Activated CD4-positive, alpha-beta T cell treated with anti-CD3 and anti-CD28 coated beads, Interleukin-2, amount 50 U/mL, for 16 hours (primary cell): ENCODE measurements around the gene SLA2.

Experiments used
- DNase-seq: peaks from one replicate; pipeline ENCODE4 v3.0.0-alpha.2; 2020

Gene SLA2

DNA sequence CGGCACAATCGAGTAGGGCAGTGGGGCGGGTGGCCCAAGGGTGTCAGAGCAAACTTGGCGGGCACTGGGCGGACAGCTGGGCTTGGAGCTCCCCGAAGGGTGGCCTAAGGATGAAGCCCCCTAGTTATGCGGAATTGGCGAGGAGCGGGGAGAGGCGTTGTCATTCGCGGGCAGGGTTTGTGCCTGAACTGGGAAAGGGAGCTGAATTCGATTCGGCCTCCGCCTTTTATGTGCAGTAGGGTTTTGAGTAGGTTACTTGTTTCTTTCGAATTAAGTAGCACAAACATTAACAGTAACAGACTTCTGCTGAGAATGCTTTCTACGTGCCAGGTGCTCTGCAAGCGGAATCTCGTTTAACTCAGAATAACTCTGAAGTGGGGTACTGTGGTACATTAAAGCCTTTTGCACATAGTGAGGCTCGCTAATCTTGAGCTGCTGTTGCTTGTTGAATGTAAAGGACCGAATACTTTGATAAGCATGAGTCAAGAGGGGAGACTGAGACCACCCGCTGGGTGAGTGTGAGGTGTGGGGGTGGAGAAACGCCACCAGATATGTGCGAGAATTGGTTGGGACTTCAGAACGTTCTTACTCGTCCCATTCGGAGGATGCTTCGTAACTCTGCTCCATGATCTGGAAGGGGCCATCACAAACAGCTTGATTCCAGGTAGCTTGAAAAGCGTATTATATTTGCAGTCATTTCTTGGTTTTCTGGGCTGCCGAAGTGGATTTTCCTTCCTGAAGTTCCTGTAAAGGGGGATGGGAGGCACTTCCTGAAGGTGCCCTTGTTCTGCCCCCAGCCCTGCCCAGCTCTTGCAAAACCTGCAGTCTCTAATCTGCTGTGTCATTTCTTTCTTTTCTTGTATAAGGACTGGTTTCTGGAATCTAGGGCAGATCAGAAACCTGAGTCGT lies 39.6 kb downstream of the SLA2 start:
- DNase-seq: peak; percentile 50

DNA sequence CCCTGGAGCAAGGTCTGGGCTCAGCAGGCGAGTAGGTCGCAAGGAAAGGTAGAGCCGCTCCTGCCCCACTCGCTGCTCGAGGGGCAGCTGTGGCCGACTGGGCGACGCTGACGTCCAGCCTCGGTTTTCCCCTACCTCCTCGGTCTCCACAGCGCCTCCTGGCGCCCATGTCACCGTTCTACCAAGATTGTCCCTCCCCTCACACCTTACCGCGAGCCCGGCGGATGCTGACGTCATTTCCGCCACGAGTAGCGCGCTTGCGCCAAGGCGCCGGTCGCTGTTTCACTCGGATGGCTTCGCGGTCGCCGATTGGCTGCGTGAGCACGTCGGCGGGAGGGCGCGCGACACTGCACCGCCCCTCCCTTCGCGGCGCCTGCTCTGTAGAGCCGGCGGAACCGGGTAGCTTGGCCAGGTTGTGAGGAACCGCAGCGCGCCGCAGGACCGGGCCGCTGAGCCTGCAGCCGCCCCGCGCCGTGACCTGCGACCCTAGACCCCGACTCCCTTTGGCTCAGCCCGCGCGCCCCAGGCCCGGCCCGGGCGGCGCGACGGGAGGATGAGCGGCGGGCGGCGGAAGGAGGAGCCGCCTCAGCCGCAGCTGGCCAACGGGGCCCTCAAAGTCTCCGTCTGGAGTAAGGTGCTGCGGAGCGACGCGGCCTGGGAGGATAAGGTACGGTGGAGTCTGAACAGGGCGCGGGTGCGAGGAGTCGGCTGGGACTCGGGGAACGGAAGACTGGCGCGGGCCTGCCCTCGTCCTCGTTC lies 40.4 kb downstream of the SLA2 start, which contains the start of gene RAB5IF:
Gene RAB5IF (plus strand): TSS at position 381 of the 759 bp plus-strand sequence. CDS start 173 bp downstream, at position 554.
- DNase-seq: peak; percentile 100

DNA sequence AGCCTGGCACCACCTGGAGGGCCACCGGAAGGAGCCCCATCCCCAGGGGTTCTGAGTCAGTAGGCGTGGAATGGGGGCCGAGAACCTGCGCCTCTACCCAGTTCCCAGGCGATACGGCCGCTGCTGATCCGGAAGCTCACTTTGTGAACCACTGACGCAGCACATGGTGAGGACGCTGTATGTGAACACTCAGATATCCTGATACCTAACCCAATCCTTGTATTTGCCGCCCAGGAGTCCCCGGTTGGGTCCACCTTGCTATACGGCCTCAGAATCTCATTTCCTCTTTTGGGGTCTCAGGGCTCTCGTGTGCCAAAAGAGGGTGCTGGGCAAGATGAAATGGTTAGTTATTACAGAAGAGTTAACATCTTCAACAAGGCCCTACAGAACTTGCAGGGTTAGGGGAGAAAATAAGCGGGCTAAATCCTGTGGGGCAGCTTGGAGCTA lies 41.0 kb downstream of the SLA2 start:
- DNase-seq: peak; percentile 66

DNA sequence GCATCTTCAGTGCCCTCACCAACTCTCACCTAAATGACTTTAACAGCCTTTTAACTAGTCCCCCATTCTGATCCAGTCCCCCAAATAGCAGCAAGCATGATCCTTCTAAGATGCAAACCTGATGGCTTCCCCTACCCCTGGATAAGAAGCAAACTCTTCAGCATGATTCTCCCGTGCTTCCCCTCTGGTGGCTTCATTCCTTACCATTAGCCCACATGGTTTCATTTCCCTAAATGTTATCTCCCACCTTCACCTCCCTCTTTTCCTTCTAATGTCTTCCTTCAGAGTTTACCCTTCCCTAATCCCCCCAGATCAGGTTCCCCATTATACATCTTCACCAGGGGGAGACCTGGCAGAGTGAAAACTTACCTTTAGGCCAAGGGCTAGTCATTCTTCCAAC lies 44.5 kb downstream of the SLA2 start:
- DNase-seq: no peak

DNA sequence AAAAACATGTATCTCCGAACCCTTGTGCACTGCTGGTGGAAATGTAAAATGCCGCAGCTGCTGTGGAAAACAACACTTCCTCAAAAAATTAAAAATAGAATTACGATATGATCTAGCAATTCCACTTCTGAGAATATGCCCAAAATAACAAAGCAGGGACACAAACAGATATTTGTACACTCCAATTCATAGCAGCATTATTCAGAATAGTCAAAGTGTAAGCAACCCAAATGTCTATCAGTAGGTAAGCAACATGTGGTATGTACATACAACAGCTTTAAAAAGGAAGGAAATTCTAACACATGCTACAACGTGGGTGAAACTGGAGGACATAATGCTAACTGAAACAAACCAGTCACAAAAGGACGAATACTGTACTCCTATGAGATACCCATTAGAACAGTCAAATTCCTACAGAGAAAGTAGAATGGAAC lies 46.1 kb downstream of the SLA2 start:
- no peak for DNase-seq

DNA sequence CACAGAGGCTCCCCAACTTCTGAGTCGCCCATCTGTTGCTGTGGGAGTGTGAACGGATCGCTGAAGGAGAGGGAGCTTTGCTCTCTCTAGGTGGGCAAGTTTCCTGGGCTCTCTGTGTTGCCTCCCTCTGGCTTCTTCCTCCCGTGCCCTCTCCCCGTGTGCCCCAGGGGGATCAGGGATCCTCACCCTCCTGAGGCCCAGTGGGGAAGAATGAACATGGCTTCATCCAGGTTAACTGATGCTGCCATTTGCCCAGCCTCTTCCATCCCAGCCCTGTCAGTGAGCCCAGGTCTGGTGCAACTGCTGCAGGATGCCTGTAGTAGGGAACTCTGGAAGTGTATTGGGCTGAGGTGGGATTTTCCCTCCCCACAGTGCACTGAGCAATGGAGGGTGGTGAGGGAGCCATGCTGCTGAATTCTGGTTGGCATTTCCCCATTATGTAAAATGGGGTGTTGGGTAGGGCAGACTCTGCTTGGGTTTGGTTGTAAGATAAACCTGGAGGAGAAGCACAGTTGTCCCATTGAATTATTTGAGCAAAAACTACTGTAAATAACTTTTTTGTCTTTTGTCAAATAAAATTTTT lies 52.6 kb downstream of the SLA2 start:
- no peak for DNase-seq

DNA sequence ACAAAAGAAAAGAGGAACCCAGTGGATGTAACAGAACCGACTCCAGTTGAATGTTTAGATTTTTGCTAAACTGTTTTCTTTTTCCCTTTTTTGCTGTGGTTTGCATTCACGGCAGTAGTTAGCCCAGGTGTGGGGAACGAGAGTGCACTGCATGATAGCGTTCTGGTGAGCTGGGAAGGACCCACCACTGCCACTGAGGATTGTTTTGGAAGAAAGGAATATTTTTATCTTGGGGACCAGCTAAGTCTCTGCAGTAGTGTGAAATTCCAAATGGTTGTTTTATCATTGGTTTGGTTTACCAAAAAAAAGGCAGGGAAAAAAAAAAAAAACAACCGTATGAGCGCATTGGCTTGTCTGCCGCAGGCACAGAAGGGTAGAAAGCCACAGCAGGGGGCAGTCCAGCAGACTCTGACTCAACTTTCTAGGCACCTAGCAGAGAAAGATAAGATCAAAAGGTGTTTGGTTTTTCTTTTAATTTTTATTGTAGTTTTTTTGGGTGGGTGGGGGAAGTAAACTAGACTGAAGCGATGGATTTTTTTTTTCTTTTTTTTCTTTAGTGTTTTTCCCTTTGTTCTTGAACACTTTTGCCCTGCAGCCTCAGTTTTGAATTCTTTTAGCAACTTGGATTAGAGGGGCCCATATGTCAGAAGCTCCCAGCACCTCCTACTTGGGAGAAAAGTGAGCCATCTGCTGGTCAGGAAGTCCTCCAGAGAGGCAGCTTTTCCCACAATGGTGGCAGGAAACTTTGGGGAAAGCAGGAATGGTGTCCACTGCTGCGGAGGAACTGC lies 53.9 kb downstream of the SLA2 start:
- peak; percentile 51 for DNase-seq

DNA sequence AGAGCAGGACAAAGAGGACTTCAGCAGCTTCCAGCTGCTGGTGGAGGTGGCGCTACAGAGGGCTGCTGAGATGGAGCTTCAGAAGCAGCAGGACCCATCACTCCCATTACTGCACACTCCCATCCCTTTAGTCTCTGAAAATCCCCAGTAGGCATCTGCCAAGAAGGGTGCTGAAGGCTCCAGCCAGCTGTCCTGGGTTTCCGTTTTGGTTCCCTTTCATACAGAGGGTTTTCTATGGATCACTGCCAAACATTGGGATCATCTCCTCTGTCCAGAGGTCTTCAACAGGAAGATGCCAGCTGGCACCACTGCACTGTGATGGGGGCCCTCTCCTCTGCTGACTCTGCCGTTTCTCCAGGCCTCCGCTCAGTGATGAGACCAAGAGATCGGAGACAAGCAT lies 54.7 kb downstream of the SLA2 start:
- DNase-seq: no peak

DNA sequence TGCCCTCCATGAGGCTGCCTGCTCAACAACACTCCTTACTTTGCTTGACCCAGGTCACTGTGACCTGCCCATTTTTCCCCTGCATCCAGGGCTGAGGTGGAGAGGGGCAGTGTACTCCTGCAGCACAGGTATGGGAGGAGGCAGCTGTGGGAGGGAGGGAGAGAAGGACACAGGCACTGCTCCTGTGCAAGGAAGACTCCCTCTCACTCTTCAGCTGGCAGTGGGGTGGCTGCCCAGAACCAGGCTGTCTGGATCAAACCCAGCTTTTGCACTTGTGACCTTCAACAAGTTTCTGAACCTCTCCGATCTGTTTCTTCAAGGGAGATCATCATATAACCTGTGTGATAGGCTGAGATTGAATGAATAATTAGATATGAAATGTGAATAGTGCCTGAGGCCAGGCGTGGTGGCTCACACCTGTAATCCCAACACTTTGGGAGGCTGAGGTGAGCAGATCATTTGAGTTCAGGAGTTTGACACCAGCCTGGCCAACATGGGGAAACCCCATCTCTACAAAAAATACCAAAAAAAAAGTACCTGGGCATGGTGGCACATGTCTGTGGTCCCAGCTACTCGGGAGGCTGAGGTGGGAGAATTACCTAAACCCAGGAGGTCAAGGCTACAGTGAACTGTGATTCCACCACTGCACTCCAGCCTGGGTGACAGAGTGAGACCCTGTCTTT lies 58.5 kb downstream of the SLA2 start:
- no peak for DNase-seq

DNA sequence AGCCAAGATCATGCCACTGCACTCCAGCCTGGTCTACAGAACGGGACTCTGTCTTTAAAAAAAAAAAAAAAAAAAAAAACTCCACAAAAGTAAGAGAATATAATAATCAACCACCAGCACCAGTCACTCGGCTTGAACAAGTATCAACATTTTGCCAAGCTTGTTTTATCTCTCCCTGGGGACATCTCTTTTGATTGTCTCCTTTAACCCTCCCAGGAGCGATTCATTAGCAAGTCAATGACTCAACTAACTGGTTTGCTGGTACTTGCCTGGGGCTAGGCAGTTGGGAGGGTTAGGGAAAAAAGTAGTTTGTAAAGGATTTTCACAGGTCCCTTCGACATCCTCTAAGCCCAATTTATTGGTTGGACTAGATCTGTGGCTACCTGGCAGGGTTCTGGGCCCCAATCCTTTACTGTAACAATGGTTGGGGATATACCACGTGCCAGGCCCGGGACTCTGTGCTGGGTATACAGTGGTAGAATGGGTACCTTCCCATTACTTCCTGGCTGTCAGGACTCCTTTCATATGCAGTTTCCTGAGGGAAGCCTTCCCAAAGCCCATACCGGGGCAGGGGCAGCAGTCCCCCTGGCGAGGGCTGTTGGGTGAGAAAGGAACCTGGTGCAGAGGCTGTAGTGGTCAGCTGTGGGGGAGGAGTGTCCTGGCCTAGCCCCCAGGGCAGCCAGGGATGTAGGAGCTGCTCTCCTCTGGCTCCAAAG lies 60.4 kb downstream of the SLA2 start:
- DNase-seq: no peak

DNA sequence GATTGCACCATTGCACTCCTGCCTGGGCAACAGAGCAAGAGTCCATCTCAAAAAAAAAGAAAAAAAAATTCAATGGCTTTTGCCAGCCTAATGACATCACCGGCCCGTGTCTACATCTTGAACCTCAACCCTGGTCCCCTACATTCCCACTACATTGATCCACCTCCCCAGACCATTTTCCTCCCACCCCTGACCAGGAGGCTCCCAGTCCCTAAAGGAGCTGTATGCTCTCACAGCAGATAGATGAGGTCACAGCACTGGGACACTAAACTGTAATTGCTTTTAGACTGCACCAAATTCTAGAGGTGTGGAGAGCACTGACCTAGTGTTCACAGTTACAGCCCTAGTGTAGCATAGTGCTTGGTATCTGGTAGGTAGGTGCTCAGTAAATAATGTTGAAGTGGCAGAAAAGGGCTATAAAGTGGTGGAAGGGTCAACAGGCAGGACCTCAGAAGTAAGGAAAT lies 61.9 kb downstream of the SLA2 start:
- no peak for DNase-seq

DNA sequence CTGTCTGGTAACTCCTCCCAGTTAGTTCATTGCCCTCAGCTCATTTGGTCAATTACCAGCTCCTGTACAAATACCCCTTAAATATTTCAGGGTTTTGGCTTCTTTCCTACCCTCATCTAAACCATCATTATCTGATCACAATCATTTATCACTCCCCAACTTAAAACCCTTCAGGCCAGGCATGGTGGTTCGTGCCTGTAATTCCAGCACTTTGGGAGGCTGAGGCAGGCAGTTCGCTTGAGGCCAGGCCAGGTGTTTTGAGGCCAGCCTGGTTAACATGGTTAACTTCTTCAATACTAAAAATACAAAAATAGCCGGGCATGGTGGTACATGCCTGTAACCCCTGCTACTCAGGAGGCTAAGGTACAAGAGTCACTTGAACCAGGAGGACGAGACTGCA lies 63.2 kb downstream of the SLA2 start:
- DNase-seq: no peak

DNA sequence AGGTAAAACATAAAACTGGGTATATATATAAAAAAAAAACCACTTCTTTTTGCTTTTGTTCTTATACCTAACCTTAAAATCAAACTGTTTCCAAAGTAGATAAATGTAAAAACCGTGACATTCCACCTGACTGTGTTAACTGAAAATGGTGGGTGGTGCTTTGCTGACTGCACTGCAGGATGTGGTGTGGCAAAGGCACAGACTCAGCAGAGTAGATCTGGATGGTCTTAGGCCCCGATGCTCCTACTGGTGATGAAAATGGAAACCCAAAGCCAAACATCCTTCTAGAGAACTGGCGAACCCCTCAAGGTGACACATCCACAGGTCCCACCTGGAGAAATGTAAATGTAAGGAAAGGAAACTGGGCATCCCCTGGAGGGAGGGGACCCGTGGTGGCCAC lies 63.7 kb downstream of the SLA2 start:
- DNase-seq: peak; percentile 52

DNA sequence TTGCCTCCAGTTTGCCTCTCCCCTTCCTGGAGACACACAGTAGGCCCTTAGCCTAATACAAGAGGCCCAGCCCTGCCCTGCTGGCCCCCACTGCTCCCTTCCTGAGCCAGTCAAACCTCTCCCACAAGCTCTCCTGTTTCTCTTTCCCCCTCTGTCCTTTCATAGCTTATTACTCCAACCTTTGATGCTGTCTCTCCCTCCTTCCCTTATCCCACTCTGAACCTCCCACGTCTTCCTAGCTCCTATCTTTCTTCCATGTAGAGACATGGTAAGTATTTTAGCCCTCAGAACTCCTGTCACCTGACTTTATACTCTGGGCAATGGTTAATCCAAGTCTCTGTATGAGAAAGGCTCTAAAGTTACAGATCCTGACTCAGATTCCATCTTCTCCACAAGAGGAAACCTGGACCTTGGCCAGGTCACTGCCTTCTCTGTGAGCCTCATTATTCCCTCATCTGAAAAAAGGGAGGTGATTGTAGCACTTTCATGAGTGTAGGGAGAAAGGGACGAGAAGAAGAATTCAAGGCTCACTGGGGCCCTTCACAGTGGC lies 65.9 kb downstream of the SLA2 start:
- no peak for DNase-seq

DNA sequence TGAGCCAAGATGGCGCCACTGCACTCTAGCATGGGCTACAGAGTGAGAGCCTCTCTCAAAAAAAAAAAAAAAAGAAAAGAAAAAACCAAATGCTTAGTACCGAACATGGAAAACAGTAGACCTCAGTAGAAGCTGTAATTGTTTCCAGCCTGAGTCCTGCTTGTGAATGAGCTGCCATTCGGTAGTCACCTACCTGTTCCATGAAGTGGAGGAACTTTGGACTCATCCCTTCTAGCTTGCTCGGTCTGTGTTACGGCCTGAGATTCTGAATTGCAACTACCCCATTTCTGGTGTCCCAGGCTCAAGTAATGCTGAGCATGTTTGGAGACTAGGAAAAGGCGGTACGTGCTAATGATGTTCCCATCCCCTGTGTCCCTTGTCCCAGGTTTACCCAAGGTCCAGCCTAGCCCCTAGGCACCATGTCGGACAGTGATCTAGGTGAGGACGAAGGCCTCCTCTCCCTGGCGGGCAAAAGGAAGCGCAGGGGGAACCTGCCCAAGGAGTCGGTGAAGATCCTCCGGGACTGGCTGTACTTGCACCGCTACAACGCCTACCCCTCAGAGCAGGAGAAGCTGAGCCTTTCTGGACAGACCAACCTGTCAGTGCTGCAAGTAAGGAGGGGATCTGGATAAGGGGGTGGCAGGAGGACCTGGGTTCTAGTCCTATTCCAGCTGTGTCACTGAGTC lies 67.5 kb downstream of the SLA2 start:
- DNase-seq: no peak

DNA sequence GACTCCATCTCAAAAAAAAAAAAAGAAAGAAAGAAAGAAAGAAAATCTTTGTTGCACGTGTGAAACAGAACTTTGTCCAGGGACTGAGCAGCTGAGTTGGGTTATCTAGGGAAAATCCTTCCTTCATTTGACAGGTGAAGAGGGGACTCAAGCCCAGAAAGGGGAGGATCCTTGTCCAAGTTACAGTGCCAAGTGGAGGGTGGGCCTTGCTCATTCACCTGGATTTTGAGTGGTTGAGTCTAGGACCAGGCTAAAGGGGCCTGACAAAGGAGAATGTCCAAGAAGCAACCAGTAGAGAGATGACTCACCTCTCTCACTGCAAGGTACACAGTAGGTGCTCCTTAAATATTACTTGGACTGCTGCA lies 69.9 kb downstream of the SLA2 start:
- no peak for DNase-seq

DNA sequence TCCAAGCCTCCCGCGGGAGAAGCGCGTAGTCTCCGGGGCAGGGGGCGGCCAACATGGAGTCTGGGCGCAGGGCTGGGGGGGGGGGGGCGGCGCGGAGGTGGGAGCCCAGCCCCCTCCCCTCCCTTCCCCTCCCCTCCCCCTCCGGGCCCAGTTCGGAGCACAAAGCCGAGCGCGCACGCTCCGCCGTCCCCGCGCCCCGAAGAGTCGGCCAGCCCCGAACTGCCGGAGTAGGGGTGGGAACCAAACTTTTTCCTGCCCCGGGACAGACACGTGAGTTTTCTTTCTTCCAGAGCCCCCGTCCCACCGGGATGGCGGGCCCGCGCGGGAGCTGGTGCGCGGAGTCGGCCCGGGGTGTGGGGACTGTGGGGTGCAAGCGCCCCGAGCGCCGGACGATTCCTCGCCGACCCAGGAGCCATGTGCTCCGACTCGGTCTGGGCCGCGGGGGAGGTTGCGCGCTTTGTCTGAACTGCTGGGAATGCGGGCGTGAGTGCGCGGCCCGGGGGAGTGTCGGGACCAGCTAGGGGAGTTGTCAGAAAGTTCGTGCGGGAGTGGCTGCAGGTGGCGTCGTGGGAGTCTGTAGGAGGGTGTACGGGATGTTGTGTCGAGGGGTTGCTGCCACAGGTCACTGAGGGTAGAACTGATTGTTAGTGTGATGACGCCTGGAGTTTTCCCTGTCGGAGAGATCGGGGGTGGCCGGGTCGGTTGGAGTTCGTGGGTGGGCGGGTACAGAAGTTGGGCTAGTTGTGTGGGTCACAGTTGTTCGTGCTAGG lies 71.4 kb downstream of the SLA2 start:
- peak; percentile 38 for DNase-seq

DNA sequence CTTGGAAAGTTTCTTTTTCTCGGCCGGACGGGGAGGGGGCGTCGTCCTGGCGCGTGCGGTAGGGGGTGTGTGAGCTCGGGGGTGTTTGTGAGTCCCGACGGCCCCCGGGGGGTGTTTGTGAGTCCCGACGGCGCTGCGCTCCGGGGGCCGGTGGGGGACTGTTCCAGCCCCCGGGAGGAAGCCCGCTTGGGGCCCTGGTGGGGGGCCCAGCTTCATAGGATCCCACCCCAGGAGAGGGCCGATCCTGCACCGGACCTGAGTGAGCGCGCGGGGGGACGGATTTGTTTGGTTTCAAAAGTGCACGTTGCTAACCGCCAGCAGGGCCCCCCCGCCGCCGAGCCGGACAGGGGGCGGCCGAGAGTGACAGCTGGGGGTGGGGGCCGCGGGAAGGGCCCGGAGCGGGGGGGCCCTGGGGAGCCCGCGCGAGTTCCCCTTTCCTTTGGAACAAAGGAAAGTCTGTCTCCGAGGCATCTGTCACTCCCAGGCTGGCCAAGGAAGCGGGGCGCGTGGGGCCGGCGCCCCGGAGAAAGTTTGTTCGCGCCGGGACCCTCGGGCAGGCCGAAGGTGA lies 72.1 kb downstream of the SLA2 start:
- DNase-seq: no peak

DNA sequence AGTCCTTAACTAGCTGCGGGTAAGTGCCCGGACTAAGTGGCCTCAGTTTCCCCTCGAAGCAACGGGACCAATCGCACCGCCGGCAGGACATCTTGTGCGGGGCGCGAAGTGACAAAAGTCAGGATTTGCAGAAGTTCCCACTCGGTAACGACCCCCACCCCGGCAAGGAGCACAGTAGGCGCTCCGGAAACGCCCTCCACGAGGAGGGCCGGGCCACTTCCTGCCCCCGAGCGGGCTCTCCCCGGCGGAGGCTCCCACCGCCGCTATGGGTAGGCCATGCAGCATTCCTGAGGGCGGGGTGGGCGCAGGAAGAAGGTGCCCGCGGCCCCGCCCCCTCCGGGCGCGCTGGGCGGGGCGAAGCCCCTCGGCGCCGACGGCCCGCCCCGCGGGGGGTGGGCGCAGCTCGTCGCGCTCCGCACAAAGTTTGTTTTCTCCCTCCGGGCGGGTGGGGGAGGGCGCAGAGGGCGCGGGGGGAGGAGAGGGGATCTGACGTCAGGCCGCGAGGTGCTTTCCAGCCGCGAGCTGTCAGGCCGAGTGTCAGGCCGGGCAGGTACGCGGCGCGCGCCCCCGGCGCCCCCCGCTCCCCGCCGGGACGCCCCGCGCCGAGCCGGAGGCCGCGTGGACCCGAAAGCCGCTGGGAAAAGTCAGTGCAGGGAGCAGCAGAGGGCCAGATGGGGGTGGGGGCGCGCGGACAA lies 72.7 kb downstream of the SLA2 start, which contains the start of gene TGIF2:
Gene TGIF2 (plus strand): TSS at position 495 of the 695 bp plus-strand sequence. CDS start 5,178 bp downstream, outside the sequence.
- peak; percentile 91 for DNase-seq
